HepG2 (cell line): ENCODE measurements around the gene CDC42EP1. TPM values are rescaled to one million over a fixed set of nuclear protein-coding genes. Genes with fewer than 3 reads are reported as not detected.

Source experiments
- ATAC-seq: fragments of 200-7000 bp; cut with Tn5 transposase; 3 replicates; pipeline ENCODE4 v1.9.1; 2020; ENCODE audit warnings: mild to moderate bottlenecking, moderate library complexity
- BruUV-seq: library from RNA; stranded (reverse); fragments of 400-500 nt; replicated peaks from 2 replicates; lab custom pipeline; 2021; lab: Mats Ljungman, UMichigan
- CTCF ChIA-PET: fragments of 300-600 bp; formaldehyde crosslinking; extraction: SDS; loops from one replicate; lab custom pipeline; 2021; ENCODE audit warnings: low total read pairs, inconsistent platforms, low intra/inter-chr PET ratio; lab: Yijun Ruan, JAX
- POLR2A ChIA-PET: fragments of 350-600 bp; sonication (Branson Sonifier 250); formaldehyde crosslinking; loops from one replicate; lab custom pipeline; 2020; ENCODE audit warnings: antibody characterized with exemption, inconsistent platforms; lab: Yijun Ruan, JAX
- DNase-seq: peaks from one replicate; pipeline ENCODE4 v3.0.0-alpha.2; 2015; ENCODE audit warnings: low spot score
- FAIRE-seq: peaks from 3 replicates; lab custom pipeline; 2011; peaks lifted over from hg19 to GRCh38; lab: Jason Lieb, UNC
- H2AFZ ChIP-seq: one replicate; pipeline ENCODE4 v1.6.1; 2011; ENCODE audit warnings: low read length, inconsistent platforms
- H3K27ac ChIP-seq: fragments of 300-600 bp; 3 replicates; pipeline ENCODE4 v1.8.0; 2011; ENCODE audit warnings: mixed run types, mild to moderate bottlenecking, mixed read lengths, low read length, inconsistent platforms; ENCODE audit not compliant: insufficient read depth; ENCODE audit errors: extremely low read length
- H3K27me3 ChIP-seq, 2 experiments: fragments of 200-600 bp in 1 of 2; 2 replicates in 1 of 2; 3 replicates in 1 of 2; pipeline versions ENCODE4 v1.6.0 to v1.8.0; 2011; ENCODE audit warnings: low read length in 2 of 2, mild to moderate bottlenecking in 2 of 2, moderate library complexity in 2 of 2, inconsistent platforms in 1 of 2; ENCODE audit not compliant: insufficient read depth in 2 of 2, control insufficient read depth in 1 of 2
- H3K36me3 ChIP-seq, 2 experiments: fragments of 200-600 bp in 1 of 2; replicated peaks in 1 of 2; 2 replicates in 1 of 2; 3 replicates in 1 of 2; pipeline versions ENCODE4 v1.5.1 to v1.8.0; 2011; ENCODE audit warnings: low read length in 2 of 2, inconsistent platforms in 1 of 2; ENCODE audit not compliant: insufficient read depth in 2 of 2, control insufficient read depth in 1 of 2
- H3K4me1 ChIP-seq: 2 replicates; pipeline ENCODE4 v1.5.1; 2012; ENCODE audit warnings: low read length, inconsistent platforms; ENCODE audit not compliant: insufficient read depth
- H3K4me2 ChIP-seq: 2 replicates; pipeline ENCODE4 v1.6.0; 2011; ENCODE audit warnings: low read depth, low read length, inconsistent platforms
- H3K4me3 ChIP-seq, 3 experiments: fragments of 200-600 bp in 1 of 3; sonication (generic), shearing (Covaris generic) in 1 of 3; replicated peaks in 1 of 3; 2 replicates each; pipeline ENCODE4 v1.5.1; 2011 to 2016; ENCODE audit warnings: low read length in 3 of 3, inconsistent platforms in 2 of 3, low read depth in 2 of 3, mild to moderate bottlenecking in 2 of 3, control low read depth in 1 of 3, mixed read lengths in 1 of 3; ENCODE audit not compliant: insufficient read depth in 1 of 3
- H3K79me2 ChIP-seq: one replicate; pipeline ENCODE4 v1.6.1; 2011; ENCODE audit warnings: low read length, inconsistent platforms; ENCODE audit not compliant: insufficient read depth
- H3K9ac ChIP-seq: 2 replicates; pipeline ENCODE4 v1.6.0; 2011; ENCODE audit warnings: mild to moderate bottlenecking, low read depth, low read length, inconsistent platforms; ENCODE audit not compliant: insufficient read depth
- H3K9me3 ChIP-seq: 2 replicates; pipeline ENCODE4 v1.5.1; 2012; ENCODE audit warnings: mild to moderate bottlenecking, low read length
- H4K20me1 ChIP-seq: 2 replicates; pipeline ENCODE4 v1.6.0; 2011; ENCODE audit warnings: inconsistent platforms, mild to moderate bottlenecking, low read length, moderate library complexity; ENCODE audit not compliant: insufficient read depth
- EZH2 ChIP-seq: conservative IDR thresholded peaks from 2 replicates; pipeline ENCODE4 v1.6.1; 2012; ENCODE audit warnings: mild to moderate bottlenecking, low read depth, low read length, moderate library complexity
- FOXA1 ChIP-seq, 2 experiments: fragments of 450-650 bp in 1 of 2; sonication (generic) in 1 of 2; formaldehyde crosslinking in 1 of 2; IDR thresholded peaks; 2 replicates each; pipeline versions ENCODE4 v1.4.0 to v1.6.1; 2016 to 2020; ENCODE audit warnings: missing genetic modification reagents in 1 of 2
- HNRNPL ChIP-seq: fragments of 200-400 bp; formaldehyde crosslinking; IDR thresholded peaks from 2 replicates; pipeline ENCODE4 v1.6.1; 2017; ENCODE audit warnings: mild to moderate bottlenecking, low read depth, low read length
- MEF2D ChIP-seq: sonication (generic); formaldehyde crosslinking; IDR thresholded peaks from 2 replicates; pipeline ENCODE4 v1.5.1; 2020; ENCODE audit warnings: mild to moderate bottlenecking, missing genetic modification reagents
- PRDM10 ChIP-seq: sonication (generic); formaldehyde crosslinking; IDR thresholded peaks from 2 replicates; pipeline ENCODE4 v1.4.0; 2020; ENCODE audit warnings: low read depth, missing genetic modification reagents
- UBTF ChIP-seq: sonication (generic); formaldehyde crosslinking; IDR thresholded peaks from 2 replicates; pipeline ENCODE4 v1.4.0; 2020; ENCODE audit warnings: mild to moderate bottlenecking, missing genetic modification reagents
- ZBTB7B ChIP-seq: sonication (generic); formaldehyde crosslinking; IDR thresholded peaks from 2 replicates; pipeline ENCODE4 v1.4.0; 2020; ENCODE audit warnings: missing genetic modification reagents
- ZNF563 ChIP-seq: sonication (generic); formaldehyde crosslinking; IDR thresholded peaks from 2 replicates; pipeline ENCODE4 v1.8.0; 2022; ENCODE audit warnings: mild to moderate bottlenecking, moderate library complexity, missing genetic modification reagents
- WGBS: methylation state at CpG from one replicate; pipeline ENCODE4 v1.1.6; 2017; ENCODE audit warnings: low lambda C conversion rate; 5-methylcytosine and 5-hydroxymethylcytosine counted together
- in situ Hi-C: cut with HindIII; loops from 2 replicates; pipeline ENCODE4 v1.10.0; 2017; ENCODE audit warnings: low pct_unique_long_range_greater_than_20kb; ENCODE audit not compliant: extremely low pct_ligation_motif_present
- intact Hi-C: fragments of 100-400 bp; cut with micrococcal nuclease; formaldehyde crosslinking; loops from one replicate; pipeline ENCODE4 v1.10.0; 2022; ENCODE audit not compliant: unreplicated experiment
- polyA plus RNA-seq, 8 experiments: library from polyadenylated mRNA; depleted of rRNA in 3 of 8; stranded (reverse) in 7 of 8; unstranded in 1 of 8; fragments of >200 nt; fragmentation: Illumina TruSeq in 4 of 8; extraction: Trizol in 4 of 8; gene quantifications; 2 replicates each; pipeline versions ENCODE4 v1.2.1 to v1.2.3, GENCODE V29; 2011 to 2016; ENCODE audit warnings: low read depth in 4 of 8, missing spikeins in 1 of 8, mixed read lengths in 1 of 8; ENCODE audit not compliant: insufficient read depth in 1 of 8
- total RNA-seq, 5 experiments: library from RNA; depleted of rRNA; stranded (reverse); fragments of >200 nt; fragmentation: Illumina TruSeq; extraction: Trizol; gene quantifications; 2 replicates each; pipeline ENCODE4 v1.2.3, GENCODE V29; 2016; ENCODE audit warnings: low read depth in 1 of 5
- TF ChIP-seq, protein P1 (sequence below): sonication (generic); IDR thresholded peaks from 2 replicates; pipeline ENCODE4 v1.6.1; 2016; ENCODE audit warnings: low read depth, borderline replicate concordance
- TF ChIP-seq, protein P2 (sequence below): sonication (generic); formaldehyde crosslinking; IDR thresholded peaks from 2 replicates; pipeline ENCODE4 v1.5.1; 2020; ENCODE audit warnings: mild to moderate bottlenecking, missing genetic modification reagents, moderate library complexity

CDC42EP1 gene
- total and polyA plus RNA-seq, 2 of the 13 experiments (the other 11 are each of a cell fraction or from before 2014, with no cell fraction given), result 17.1 to 29.5 TPM

DNA sequence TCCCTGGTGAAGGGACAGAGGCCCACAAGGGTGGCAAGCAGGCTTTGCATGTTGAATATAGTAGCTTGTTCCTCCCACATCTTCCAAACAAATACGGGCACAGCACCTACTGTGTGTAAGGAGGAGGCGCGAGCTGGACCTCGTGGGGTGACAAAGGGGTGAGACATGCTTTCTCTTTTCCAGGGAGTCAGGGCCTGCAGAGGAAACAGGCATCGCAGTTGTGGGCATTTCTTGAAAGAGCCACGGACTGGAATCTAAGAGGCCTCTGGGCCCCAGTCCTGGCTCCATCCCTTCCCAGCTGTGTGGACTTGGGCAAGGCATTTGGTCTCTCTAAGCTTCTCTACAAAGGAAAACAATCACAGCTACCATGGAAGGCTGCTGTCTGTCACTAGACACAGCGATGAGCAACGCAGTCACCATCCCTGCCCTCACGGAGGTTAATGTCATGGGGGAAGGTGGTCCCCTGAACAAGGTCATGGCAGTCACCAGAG is 13.0 kb upstream of the CDC42EP1 start (continued):
- TF ChIP-seq ZNF563, result 0 out of 2 replicates have a peak, but pooled peaks have one; percentile 10
- TF ChIP-seq, protein P1, sequence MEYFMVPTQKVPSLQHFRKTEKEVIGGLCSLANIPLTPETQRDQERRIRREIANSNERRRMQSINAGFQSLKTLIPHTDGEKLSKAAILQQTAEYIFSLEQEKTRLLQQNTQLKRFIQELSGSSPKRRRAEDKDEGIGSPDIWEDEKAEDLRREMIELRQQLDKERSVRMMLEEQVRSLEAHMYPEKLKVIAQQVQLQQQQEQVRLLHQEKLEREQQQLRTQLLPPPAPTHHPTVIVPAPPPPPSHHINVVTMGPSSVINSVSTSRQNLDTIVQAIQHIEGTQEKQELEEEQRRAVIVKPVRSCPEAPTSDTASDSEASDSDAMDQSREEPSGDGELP, result peak; percentile 32; the same call in 1 of the 2 replicates
- 0 out of 2 replicates have a peak, but pooled peaks have one; percentile 15 for TF ChIP-seq MEF2D
- peak; percentile 12; the same call in 1 of the 2 replicates for TF ChIP-seq HNRNPL
- no peak for TF ChIP-seq EZH2
- TF ChIP-seq, all 625 proteins: peak for 13

GRCh38 chr22:37549704-37550059 is 10.6 kb upstream of the CDC42EP1 start:
- Histone ChIP-seq H3K27me3 (no peaks in the 10 kb centered on the region), H3K4me1 (peaks cover 95% of the 10 kb centered on the region), H3K9ac (no peak overlapping the region), H3K9me3 (no peaks in the 10 kb centered on the region), H3K79me2 (no peaks in the 10 kb centered on the region), H3K4me2 (peak overlapping the region; percentile 19; the same call in 1 of the 2 replicates), H2AFZ (no peak overlapping the region), H4K20me1 (no peaks in the 10 kb centered on the region), H3K36me3 (no peaks in the 10 kb centered on the region), H3K4me3 (no peak overlapping the region), H3K27ac (no peak overlapping the region)
- ChIA-PET CTCF (interaction anchor here (1.4 to 1.8 kb wide), 2 partner anchors 11 to 13 kb away, joined by 3 to 5 read pairs; partner anchors contain the start of gene CDC42EP1), POLR2A (interaction anchor here (1.4 to 16.3 kb wide), 2 partner anchors 13 to 30 kb away, joined by 4 to 976 read pairs; partner anchors contain the start of genes CDC42EP1 and LGALS2)
- in situ Hi-C loops, result loop anchor here (10.0 kb wide), 1 partner anchor 55 kb away; the partner anchor contains the start of gene GGA1
- WGBS, result no CpG with 5 or more reads among the region's 5 CpGs
- no peak for DNase-seq
- ATAC-seq, result no peak
- BruUV-seq, result no TSS peak
- intact Hi-C loops, result no loop called here
- no peak for FAIRE-seq
- TF ChIP-seq UBTF (CRISPR knock-in tag), result 0 out of 2 replicates have a peak, but pooled peaks have one; percentile 6
- TF ChIP-seq, protein P2, sequence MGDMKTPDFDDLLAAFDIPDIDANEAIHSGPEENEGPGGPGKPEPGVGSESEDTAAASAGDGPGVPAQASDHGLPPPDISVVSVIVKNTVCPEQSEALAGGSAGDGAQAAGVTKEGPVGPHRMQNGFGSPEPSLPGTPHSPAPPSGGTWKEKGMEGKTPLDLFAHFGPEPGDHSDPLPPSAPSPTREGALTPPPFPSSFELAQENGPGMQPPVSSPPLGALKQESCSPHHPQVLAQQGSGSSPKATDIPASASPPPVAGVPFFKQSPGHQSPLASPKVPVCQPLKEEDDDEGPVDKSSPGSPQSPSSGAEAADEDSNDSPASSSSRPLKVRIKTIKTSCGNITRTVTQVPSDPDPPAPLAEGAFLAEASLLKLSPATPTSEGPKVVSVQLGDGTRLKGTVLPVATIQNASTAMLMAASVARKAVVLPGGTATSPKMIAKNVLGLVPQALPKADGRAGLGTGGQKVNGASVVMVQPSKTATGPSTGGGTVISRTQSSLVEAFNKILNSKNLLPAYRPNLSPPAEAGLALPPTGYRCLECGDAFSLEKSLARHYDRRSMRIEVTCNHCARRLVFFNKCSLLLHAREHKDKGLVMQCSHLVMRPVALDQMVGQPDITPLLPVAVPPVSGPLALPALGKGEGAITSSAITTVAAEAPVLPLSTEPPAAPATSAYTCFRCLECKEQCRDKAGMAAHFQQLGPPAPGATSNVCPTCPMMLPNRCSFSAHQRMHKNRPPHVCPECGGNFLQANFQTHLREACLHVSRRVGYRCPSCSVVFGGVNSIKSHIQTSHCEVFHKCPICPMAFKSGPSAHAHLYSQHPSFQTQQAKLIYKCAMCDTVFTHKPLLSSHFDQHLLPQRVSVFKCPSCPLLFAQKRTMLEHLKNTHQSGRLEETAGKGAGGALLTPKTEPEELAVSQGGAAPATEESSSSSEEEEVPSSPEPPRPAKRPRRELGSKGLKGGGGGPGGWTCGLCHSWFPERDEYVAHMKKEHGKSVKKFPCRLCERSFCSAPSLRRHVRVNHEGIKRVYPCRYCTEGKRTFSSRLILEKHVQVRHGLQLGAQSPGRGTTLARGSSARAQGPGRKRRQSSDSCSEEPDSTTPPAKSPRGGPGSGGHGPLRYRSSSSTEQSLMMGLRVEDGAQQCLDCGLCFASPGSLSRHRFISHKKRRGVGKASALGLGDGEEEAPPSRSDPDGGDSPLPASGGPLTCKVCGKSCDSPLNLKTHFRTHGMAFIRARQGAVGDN, result peak; percentile 57
- TF ChIP-seq FOXA1 (IDR thresholded peaks at IDR 0.05), result no peak
- TF ChIP-seq FOXA1 (CRISPR knock-in tag; IDR thresholded peaks at IDR 0.05), result peak; percentile 67
- peak; percentile 74 for TF ChIP-seq PRDM10 (CRISPR knock-in tag)
- 0 out of 2 replicates have a peak, but pooled peaks have one; percentile 15 for TF ChIP-seq ZBTB7B (CRISPR knock-in tag)
